Tibial nerve (tissue), 4 donors: ENCODE results near the gene INPP5E.

Source experiments
- CTCF ChIP-seq, 5 experiments: fragments of 200-600 bp in 3 of 5; fragments of 450-650 bp in 2 of 5; sonication (generic) in 3 of 5; IDR thresholded peaks; one replicate each; pipeline ENCODE4 v1.5.1; 2016 to 2019; ENCODE audit warnings: antibody characterized with exemption in 5 of 5, mild to moderate bottlenecking in 3 of 5, moderate library complexity in 2 of 5
- EP300 ChIP-seq, 2 donors: sonication (generic); formaldehyde crosslinking; IDR thresholded peaks; one replicate each; pipeline ENCODE4 v1.6.1; 2017; ENCODE audit warnings: antibody characterized with exemption in 2 of 2, mild to moderate bottlenecking in 1 of 2
- POLR2A ChIP-seq, 2 donors: fragments of 450-650 bp; IDR thresholded peaks; one replicate each; pipeline ENCODE4 v1.6.1; 2017; ENCODE audit warnings: antibody characterized with exemption in 2 of 2, mild to moderate bottlenecking in 2 of 2, moderate library complexity in 2 of 2

DNA sequence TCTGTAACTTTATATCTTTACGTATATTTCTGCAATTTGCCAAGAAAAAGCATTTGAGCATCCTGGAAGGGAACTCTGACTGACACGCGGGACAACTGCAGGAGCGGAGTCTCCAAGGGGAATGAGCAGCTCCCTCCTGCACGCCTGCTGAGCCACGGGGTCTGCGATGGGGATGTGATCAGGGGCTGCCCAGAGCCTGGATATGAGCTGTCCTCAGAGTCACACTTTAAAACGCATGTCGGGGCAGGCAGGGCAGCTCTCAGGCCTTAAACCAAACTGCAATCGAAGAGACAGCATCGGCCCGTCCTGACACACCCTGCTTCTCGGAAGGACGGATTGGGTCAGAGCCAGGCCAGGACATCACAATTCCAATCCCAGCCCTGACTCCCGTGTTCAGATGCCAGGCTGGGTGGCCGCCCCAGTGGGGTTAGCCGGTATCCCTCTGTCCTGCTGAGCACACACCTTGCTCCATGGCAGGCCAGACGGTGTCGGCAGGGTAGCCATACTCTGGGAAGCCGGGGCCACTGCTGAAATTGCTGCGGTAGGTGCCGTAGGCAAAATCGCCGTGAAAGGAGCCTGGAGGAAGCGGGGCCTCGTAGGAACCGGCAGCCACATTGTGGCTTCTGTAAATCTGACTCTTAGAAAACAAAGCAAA is 26.0 kb upstream of the INPP5E start:
- TF ChIP-seq POLR2A (IDR thresholded peaks at IDR 0.05) (no peak), EP300 (IDR thresholded peaks at IDR 0.05) (no peak), CTCF (IDR thresholded peaks at IDR 0.05) (no peak)
